Endodermal cell (in vitro differentiated cells): Measurements from ENCODE around the gene LMX1B. TPM values are rescaled to one million over a fixed set of nuclear protein-coding genes. Genes with fewer than 3 reads are reported as not detected.
A peak's percentile ranks its signal among the peaks of the same experiment; 100 is the strongest.

Experiments
- DNase-seq: peaks from one replicate; pipeline ENCODE4 v3.0.0-alpha.2; 2017
- H3K27ac ChIP-seq: 2 replicates; pipeline ENCODE4 v1.5.1; 2013; ENCODE audit warnings: mild to moderate bottlenecking, low read depth, low read length, moderate library complexity
- H3K27me3 ChIP-seq: 2 replicates; pipeline ENCODE4 v1.6.1; 2013; ENCODE audit warnings: mild to moderate bottlenecking, low read length, moderate library complexity; ENCODE audit not compliant: insufficient read depth, control insufficient read depth, poor library complexity, severe bottlenecking
- H3K36me3 ChIP-seq: 2 replicates; pipeline ENCODE4 v1.7.0; 2013; ENCODE audit warnings: mild to moderate bottlenecking, low read length, moderate library complexity; ENCODE audit not compliant: control insufficient read depth, insufficient read depth
- H3K4me1 ChIP-seq: one replicate; pipeline ENCODE4 v1.7.0; 2013; ENCODE audit warnings: low read length; ENCODE audit not compliant: control insufficient read depth, insufficient read depth
- H3K4me3 ChIP-seq: 2 replicates; pipeline ENCODE4 v1.5.1; 2013; ENCODE audit warnings: mild to moderate bottlenecking, low read length, moderate library complexity
- H3K9ac ChIP-seq: 2 replicates; pipeline ENCODE4 v1.6.1; 2013; ENCODE audit warnings: mild to moderate bottlenecking, low read length, moderate library complexity; ENCODE audit not compliant: poor library complexity, severe bottlenecking; ENCODE audit errors: extremely low read depth
- H3K9me3 ChIP-seq: 2 replicates; pipeline ENCODE4 v1.6.1; 2013; ENCODE audit warnings: mild to moderate bottlenecking, low read length, moderate library complexity; ENCODE audit not compliant: control insufficient read depth
- H3K27ac Mint-ChIP-seq: 2 replicates; pipeline ENCODE4 v1.8.0; 2020; ENCODE audit warnings: mixed read lengths
- H3K27me3 Mint-ChIP-seq: 2 replicates; pipeline ENCODE4 v1.8.0; 2021; ENCODE audit warnings: mild to moderate bottlenecking, mixed read lengths; ENCODE audit not compliant: insufficient read depth
- H3K36me3 Mint-ChIP-seq: 2 replicates; pipeline ENCODE4 v1.8.0; 2020; ENCODE audit warnings: low read depth, mixed read lengths
- H3K4me1 Mint-ChIP-seq: 2 replicates; pipeline ENCODE4 v1.8.0; 2020; ENCODE audit warnings: mixed read lengths
- H3K4me3 Mint-ChIP-seq: 2 replicates; pipeline ENCODE4 v1.8.0; 2020; ENCODE audit warnings: mild to moderate bottlenecking, moderate library complexity, mixed read lengths
- H3K9me3 Mint-ChIP-seq: 2 replicates; pipeline ENCODE4 v1.8.0; 2020; ENCODE audit warnings: mild to moderate bottlenecking, mixed read lengths
- WGBS, 2 experiments: methylation state at CpG; one replicate each; pipeline versions ENCODE4 v1.1.5 to v1.1.7; 2013; ENCODE audit warnings: missing lambda C conversion rate in 2 of 2, mixed read lengths in 1 of 2; ENCODE audit not compliant: insufficient coverage in 1 of 2, insufficient read length in 1 of 2; 5-methylcytosine and 5-hydroxymethylcytosine counted together
- total RNA-seq, 2 donors: library from RNA; stranded (reverse); fragmentation: NEBNext Ultra II Directional in 1 of 2; extraction: Animal tissue kit (Norgen Biotek cat#: 25700) in 1 of 2; gene quantifications; 2 replicates in 1 of 2; 3 replicates in 1 of 2; pipeline ENCODE4 v1.2.1, GENCODE V29; 2021
- TF ChIP-seq, protein P1 (sequence below): fragments of 200-600 bp; sonication (generic); conservative IDR thresholded peaks from 2 replicates; pipeline ENCODE4 v1.5.0; 2021; ENCODE audit warnings: antibody characterized with exemption, mild to moderate bottlenecking

Gene LMX1B
- total RNA-seq, 2 donors from 2014 or later: 11.1 to 11.4 TPM

DNA sequence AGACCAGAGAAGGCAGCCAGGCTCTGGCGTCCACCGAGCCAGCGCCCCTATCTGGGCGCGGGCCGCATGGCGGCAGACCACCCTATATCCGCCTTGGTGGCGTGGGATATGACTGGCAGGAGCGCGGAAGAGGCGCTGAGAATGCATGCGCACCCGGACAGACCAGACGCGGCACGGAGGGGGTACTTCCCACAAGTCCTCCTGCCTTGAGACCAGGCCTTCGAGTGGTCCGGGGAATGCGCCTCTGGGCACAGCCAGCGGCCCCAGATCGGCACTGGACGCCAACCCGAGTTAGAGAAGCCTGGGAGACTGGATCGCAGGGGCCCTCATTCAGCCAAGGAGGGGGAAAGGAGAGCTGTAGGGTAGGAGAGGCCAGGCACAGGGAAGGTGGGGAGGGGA, 2.5 kb upstream of the LMX1B start:
- H3K4me3 Mint-ChIP-seq: peak overlapping the region; percentile 73
- 16 to 20% methylated on average over 24 to 25 of the region's 25 CpGs for WGBS, 2 experiments

DNA sequence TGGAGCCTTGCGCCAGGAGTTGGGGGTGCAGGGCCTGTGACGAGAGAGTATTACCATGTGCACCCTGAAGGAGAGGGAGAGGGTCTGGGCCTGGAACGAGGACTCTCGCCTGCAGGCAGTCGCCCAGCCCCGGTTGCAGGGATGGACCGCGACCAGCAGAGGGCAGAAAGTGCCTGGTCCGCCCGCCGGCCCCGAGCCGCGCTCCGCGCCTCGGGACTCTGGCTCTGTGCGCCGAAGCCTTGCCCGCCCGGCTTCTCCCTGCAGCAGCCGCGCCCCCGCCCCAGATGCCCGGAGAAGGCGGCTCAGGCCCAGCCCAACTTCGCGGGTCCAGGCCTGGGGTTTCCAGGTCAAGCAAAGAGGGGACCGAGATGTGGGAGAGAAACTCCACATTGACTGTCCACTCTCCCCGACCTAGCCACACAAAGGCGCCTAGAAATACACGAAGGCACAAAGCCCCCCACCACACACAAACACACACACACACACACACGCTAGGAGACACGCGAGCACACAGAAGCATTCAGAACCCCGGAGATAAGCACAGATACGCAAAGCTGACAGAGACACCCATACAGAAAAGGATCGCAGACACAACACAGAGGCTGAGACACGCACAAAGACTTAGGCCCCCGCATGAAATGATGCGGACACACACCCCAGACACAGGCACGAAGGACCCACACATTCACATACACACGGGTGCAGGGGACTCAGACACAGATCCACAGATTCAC, 2.0 kb upstream of the LMX1B start:
- H3K4me3 ChIP-seq: peak overlapping the region; percentile 89

More for the DNA sequence above, 2.5 kb upstream of the LMX1B start:
- H3K9me3 Mint-ChIP-seq: no peaks in the 10 kb centered on the region
- peaks cover 87% of the 10 kb centered on the region for H3K27me3 Mint-ChIP-seq
- H3K36me3 Mint-ChIP-seq: no peaks in the 10 kb centered on the region
- Histone ChIP-seq H3K27me3 (peaks cover 85% of the 10 kb centered on the region), H3K9me3 (no peaks in the 10 kb centered on the region), H3K4me1 (peaks cover 10% of the 10 kb centered on the region), H3K4me3 (peak overlapping the region; percentile 89), H3K9ac (no peak overlapping the region), H3K36me3 (no peaks in the 10 kb centered on the region), H3K27ac (peak overlapping the region; percentile 17)
- TF ChIP-seq, protein P1, sequence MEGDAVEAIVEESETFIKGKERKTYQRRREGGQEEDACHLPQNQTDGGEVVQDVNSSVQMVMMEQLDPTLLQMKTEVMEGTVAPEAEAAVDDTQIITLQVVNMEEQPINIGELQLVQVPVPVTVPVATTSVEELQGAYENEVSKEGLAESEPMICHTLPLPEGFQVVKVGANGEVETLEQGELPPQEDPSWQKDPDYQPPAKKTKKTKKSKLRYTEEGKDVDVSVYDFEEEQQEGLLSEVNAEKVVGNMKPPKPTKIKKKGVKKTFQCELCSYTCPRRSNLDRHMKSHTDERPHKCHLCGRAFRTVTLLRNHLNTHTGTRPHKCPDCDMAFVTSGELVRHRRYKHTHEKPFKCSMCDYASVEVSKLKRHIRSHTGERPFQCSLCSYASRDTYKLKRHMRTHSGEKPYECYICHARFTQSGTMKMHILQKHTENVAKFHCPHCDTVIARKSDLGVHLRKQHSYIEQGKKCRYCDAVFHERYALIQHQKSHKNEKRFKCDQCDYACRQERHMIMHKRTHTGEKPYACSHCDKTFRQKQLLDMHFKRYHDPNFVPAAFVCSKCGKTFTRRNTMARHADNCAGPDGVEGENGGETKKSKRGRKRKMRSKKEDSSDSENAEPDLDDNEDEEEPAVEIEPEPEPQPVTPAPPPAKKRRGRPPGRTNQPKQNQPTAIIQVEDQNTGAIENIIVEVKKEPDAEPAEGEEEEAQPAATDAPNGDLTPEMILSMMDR: no peak
- no peak for DNase-seq
- no peak overlapping the region for H3K27ac Mint-ChIP-seq
- H3K4me1 Mint-ChIP-seq: peaks cover 18% of the 10 kb centered on the region

DNA sequence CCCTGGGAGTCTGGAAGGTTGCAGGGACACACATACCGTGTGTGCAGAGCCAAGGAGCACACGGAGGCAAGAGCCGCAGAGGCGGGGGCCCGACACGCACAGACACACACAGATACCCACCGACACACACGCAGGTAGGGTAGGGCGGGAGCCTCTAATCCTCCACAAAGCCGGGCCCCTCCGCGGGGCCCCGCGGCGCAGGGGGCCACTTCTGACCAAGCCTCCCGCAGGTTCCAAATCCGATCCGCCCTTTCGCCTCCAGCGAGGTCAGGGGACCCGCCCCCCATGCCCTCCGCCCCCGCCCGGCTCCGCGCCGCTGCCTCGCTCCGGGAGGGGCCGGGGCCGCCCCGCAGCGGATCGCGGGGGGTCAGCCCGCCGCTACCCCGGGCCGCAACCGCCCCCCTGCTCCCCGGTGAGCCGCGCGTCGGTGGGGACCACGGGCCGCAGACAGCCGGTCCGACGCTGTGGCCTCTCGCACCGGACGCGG, 1.4 kb upstream of the LMX1B start:
- Histone ChIP-seq H3K4me3 (peak overlapping the region; percentile 89), H3K9ac (no peak overlapping the region), H3K27ac (no peak overlapping the region), H3K27me3 (peaks cover 92% of the 10 kb centered on the region), H3K4me1 (peaks cover 10% of the 10 kb centered on the region), H3K9me3 (no peaks in the 10 kb centered on the region), H3K36me3 (no peaks in the 10 kb centered on the region)
- TF ChIP-seq, protein P1: no peak
- Mint-ChIP-seq H3K4me3 (peak overlapping the region; percentile 73), H3K4me1 (peaks cover 29% of the 10 kb centered on the region), H3K27ac (no peak overlapping the region), H3K27me3 (peaks cover 87% of the 10 kb centered on the region), H3K36me3 (no peaks in the 10 kb centered on the region), H3K9me3 (no peaks in the 10 kb centered on the region)
- peak; percentile 75 for DNase-seq
- 0 to 1% methylated on average over 13 to 54 of the region's 54 CpGs for WGBS, 2 experiments

More for the DNA sequence above, 2.0 kb upstream of the LMX1B start:
- Mint-ChIP-seq H3K4me1 (peaks cover 24% of the 10 kb centered on the region), H3K9me3 (no peaks in the 10 kb centered on the region), H3K27ac (no peak overlapping the region), H3K27me3 (peaks cover 87% of the 10 kb centered on the region), H3K36me3 (no peaks in the 10 kb centered on the region), H3K4me3 (peak overlapping the region; percentile 73)
- no peak overlapping the region for H3K9ac ChIP-seq
- H3K27me3 ChIP-seq: peaks cover 91% of the 10 kb centered on the region
- peaks cover 10% of the 10 kb centered on the region for H3K4me1 ChIP-seq
- peak; percentile 98 for DNase-seq
- H3K27ac ChIP-seq: peak overlapping the region; percentile 17
- TF ChIP-seq, protein P1: peak; percentile 94
- WGBS, 2 experiments: 1 to 3% methylated on average over 27 to 43 of the region's 43 CpGs
- no peaks in the 10 kb centered on the region for H3K9me3 ChIP-seq
- no peaks in the 10 kb centered on the region for H3K36me3 ChIP-seq
